ENCODE measurements around the gene ADGRE1. TPM values are rescaled to one million over a fixed set of nuclear protein-coding genes. Genes with fewer than 3 reads are reported as not detected.

The ADGRE1 gene
- total and polyA plus RNA-seq, 2 experiments from 2014 or later = not detected

DNA sequence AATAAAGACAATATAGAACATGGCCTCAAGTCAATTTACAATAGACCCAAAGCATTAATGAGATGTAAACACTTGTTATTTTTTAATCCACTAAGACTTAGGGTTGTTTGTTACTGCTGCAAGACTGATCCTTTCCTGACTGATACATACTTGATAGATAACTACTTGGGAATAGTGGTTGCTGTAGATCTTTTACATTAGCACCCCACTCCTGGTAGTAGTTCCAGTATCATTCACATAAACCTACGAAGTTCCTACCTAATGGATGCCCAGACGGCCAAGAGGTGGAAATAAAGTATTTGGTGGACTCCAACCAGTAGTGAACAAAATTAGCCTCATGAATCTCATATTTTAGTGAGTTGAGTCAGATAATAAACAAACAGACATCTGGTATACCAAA, 26.9 kb downstream of the ADGRE1 start:
- peaks cover 31% of the 10 kb centered on the region for H3K36me3 Mint-ChIP-seq (ENCODE audit: low read depth)
- H3K9me2 ChIP-seq (ENCODE audit: insufficient read depth) = no peaks in the 10 kb centered on the region
- TF ChIP-seq, protein P1, sequence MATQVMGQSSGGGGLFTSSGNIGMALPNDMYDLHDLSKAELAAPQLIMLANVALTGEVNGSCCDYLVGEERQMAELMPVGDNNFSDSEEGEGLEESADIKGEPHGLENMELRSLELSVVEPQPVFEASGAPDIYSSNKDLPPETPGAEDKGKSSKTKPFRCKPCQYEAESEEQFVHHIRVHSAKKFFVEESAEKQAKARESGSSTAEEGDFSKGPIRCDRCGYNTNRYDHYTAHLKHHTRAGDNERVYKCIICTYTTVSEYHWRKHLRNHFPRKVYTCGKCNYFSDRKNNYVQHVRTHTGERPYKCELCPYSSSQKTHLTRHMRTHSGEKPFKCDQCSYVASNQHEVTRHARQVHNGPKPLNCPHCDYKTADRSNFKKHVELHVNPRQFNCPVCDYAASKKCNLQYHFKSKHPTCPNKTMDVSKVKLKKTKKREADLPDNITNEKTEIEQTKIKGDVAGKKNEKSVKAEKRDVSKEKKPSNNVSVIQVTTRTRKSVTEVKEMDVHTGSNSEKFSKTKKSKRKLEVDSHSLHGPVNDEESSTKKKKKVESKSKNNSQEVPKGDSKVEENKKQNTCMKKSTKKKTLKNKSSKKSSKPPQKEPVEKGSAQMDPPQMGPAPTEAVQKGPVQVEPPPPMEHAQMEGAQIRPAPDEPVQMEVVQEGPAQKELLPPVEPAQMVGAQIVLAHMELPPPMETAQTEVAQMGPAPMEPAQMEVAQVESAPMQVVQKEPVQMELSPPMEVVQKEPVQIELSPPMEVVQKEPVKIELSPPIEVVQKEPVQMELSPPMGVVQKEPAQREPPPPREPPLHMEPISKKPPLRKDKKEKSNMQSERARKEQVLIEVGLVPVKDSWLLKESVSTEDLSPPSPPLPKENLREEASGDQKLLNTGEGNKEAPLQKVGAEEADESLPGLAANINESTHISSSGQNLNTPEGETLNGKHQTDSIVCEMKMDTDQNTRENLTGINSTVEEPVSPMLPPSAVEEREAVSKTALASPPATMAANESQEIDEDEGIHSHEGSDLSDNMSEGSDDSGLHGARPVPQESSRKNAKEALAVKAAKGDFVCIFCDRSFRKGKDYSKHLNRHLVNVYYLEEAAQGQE (IDR thresholded peaks at IDR 0.05; ENCODE audit: unreplicated experiment) = no peak
- no peak for TF ChIP-seq STAT1 (IDR thresholded peaks at IDR 0.05; ENCODE audit: unreplicated experiment)
- TF ChIP-seq EZH2phosphoT487 (IDR thresholded peaks at IDR 0.05; ENCODE audit: unreplicated experiment) = no peak
- TF ChIP-seq POLR2AphosphoS5 (IDR thresholded peaks at IDR 0.05; ENCODE audit: low read depth) = no peak
- TF ChIP-seq JUNB (IDR thresholded peaks at IDR 0.05; ENCODE audit: unreplicated experiment) = no peak
- TF ChIP-seq, protein P2, sequence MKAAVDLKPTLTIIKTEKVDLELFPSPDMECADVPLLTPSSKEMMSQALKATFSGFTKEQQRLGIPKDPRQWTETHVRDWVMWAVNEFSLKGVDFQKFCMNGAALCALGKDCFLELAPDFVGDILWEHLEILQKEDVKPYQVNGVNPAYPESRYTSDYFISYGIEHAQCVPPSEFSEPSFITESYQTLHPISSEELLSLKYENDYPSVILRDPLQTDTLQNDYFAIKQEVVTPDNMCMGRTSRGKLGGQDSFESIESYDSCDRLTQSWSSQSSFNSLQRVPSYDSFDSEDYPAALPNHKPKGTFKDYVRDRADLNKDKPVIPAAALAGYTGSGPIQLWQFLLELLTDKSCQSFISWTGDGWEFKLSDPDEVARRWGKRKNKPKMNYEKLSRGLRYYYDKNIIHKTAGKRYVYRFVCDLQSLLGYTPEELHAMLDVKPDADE (IDR thresholded peaks at IDR 0.05) = no peak
- TF ChIP-seq, protein P3, sequence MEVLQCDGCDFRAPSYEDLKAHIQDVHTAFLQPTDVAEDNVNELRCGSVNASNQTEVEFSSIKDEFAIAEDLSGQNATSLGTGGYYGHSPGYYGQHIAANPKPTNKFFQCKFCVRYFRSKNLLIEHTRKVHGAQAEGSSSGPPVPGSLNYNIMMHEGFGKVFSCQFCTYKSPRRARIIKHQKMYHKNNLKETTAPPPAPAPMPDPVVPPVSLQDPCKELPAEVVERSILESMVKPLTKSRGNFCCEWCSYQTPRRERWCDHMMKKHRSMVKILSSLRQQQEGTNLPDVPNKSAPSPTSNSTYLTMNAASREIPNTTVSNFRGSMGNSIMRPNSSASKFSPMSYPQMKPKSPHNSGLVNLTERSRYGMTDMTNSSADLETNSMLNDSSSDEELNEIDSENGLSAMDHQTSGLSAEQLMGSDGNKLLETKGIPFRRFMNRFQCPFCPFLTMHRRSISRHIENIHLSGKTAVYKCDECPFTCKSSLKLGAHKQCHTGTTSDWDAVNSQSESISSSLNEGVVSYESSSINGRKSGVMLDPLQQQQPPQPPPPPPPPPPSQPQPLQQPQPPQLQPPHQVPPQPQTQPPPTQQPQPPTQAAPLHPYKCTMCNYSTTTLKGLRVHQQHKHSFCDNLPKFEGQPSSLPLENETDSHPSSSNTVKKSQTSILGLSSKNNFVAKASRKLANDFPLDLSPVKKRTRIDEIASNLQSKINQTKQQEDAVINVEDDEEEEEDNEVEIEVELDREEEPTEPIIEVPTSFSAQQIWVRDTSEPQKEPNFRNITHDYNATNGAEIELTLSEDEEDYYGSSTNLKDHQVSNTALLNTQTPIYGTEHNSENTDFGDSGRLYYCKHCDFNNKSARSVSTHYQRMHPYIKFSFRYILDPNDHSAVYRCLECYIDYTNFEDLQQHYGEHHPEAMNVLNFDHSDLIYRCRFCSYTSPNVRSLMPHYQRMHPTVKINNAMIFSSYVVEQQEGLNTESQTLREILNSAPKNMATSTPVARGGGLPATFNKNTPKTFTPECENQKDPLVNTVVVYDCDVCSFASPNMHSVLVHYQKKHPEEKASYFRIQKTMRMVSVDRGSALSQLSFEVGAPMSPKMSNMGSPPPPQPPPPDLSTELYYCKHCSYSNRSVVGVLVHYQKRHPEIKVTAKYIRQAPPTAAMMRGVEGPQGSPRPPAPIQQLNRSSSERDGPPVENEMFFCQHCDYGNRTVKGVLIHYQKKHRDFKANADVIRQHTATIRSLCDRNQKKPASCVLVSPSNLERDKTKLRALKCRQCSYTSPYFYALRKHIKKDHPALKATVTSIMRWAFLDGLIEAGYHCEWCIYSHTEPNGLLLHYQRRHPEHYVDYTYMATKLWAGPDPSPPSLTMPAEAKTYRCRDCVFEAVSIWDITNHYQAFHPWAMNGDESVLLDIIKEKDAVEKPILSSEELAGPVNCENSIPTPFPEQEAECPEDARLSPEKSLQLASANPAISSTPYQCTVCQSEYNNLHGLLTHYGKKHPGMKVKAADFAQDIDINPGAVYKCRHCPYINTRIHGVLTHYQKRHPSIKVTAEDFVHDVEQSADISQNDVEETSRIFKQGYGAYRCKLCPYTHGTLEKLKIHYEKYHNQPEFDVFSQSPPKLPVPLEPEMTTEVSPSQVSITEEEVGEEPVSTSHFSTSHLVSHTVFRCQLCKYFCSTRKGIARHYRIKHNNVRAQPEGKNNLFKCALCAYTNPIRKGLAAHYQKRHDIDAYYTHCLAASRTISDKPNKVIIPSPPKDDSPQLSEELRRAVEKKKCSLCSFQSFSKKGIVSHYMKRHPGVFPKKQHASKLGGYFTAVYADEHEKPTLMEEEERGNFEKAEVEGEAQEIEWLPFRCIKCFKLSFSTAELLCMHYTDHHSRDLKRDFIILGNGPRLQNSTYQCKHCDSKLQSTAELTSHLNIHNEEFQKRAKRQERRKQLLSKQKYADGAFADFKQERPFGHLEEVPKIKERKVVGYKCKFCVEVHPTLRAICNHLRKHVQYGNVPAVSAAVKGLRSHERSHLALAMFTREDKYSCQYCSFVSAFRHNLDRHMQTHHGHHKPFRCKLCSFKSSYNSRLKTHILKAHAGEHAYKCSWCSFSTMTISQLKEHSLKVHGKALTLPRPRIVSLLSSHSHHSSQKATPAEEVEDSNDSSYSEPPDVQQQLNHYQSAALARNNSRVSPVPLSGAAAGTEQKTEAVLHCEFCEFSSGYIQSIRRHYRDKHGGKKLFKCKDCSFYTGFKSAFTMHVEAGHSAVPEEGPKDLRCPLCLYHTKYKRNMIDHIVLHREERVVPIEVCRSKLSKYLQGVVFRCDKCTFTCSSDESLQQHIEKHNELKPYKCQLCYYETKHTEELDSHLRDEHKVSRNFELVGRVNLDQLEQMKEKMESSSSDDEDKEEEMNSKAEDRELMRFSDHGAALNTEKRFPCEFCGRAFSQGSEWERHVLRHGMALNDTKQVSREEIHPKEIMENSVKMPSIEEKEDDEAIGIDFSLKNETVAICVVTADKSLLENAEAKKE (CRISPR knock-in tag; IDR thresholded peaks at IDR 0.05) = no peak
- TF ChIP-seq NANOG (IDR thresholded peaks at IDR 0.05; ENCODE audit: borderline replicate concordance) = no peak
- no peak for TF ChIP-seq ZNF114 (CRISPR knock-in tag; IDR thresholded peaks at IDR 0.05)
- TF ChIP-seq CREB1 (CRISPR knock-in tag; IDR thresholded peaks at IDR 0.05; ENCODE audit: low read depth) = no peak
- no peak for TF ChIP-seq ZNF331 (CRISPR knock-in tag; IDR thresholded peaks at IDR 0.05; ENCODE audit: low read depth)
- TF ChIP-seq, protein P4, sequence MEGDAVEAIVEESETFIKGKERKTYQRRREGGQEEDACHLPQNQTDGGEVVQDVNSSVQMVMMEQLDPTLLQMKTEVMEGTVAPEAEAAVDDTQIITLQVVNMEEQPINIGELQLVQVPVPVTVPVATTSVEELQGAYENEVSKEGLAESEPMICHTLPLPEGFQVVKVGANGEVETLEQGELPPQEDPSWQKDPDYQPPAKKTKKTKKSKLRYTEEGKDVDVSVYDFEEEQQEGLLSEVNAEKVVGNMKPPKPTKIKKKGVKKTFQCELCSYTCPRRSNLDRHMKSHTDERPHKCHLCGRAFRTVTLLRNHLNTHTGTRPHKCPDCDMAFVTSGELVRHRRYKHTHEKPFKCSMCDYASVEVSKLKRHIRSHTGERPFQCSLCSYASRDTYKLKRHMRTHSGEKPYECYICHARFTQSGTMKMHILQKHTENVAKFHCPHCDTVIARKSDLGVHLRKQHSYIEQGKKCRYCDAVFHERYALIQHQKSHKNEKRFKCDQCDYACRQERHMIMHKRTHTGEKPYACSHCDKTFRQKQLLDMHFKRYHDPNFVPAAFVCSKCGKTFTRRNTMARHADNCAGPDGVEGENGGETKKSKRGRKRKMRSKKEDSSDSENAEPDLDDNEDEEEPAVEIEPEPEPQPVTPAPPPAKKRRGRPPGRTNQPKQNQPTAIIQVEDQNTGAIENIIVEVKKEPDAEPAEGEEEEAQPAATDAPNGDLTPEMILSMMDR (conservative IDR thresholded peaks at IDR 0.05; ENCODE audit: low read depth in 2 of 2) = no peak
- TF ChIP-seq EZH2 (IDR thresholded peaks at IDR 0.05; ENCODE audit: low read depth, unreplicated experiment) = no peak
- no peaks in the 10 kb centered on the region for H4K20me1 ChIP-seq (replicated peaks; ENCODE audit: insufficient read depth)
- H3K27ac Mint-ChIP-seq = no peak overlapping the region
- no peaks in the 10 kb centered on the region for H3K36me3 ChIP-seq (ENCODE audit: insufficient read depth)
- DNase-seq (ENCODE audit: low spot score) (no peak), ATAC-seq (no peak)
- no peak overlapping the region for H3K4me2 ChIP-seq
- H3K4me1 Mint-ChIP-seq = no peaks in the 10 kb centered on the region
- H3K27me3 ChIP-seq (ENCODE audit: insufficient read depth) = no peaks in the 10 kb centered on the region
- H3K27me3 Mint-ChIP-seq (ENCODE audit: insufficient read depth, low read depth, poor library complexity) = peaks cover 8% of the 10 kb centered on the region
- no peak overlapping the region for H3K4me3 Mint-ChIP-seq
- no peak overlapping the region for H2AFZ ChIP-seq
- no peaks in the 10 kb centered on the region; the same call in 1 of the 2 replicates for H3F3A ChIP-seq (replicated peaks; ENCODE audit: low read depth)
- H3K9me3 Mint-ChIP-seq = peaks cover 92% of the 10 kb centered on the region
- H3K79me2 ChIP-seq (replicated peaks; ENCODE audit: insufficient read depth) = no peaks in the 10 kb centered on the region
- no peak overlapping the region for H3K4me3 ChIP-seq
- no peak overlapping the region for H3K27ac ChIP-seq (ENCODE audit: low read depth)
- no peaks in the 10 kb centered on the region for H3K4me1 ChIP-seq (ENCODE audit: insufficient read depth)

Data from GM23338 (cell line).